ENCODE measurements around the gene LRSAM1.

The LRSAM1 gene

GRCh38 chr9:127516835-127517607 lies 65.7 kb downstream of the LRSAM1 start:
- DNase-seq (ENCODE audit: extremely low read depth, insufficient read length): no peak
- Histone ChIP-seq H3K4me3 (replicated peaks; ENCODE audit: low read depth, low read length) (no peak overlapping the region), H3K27me3 (replicated peaks; ENCODE audit: control insufficient read depth, insufficient read depth, low read length) (no peaks in the 10 kb centered on the region), H3K36me3 (ENCODE audit: control insufficient read depth, insufficient read depth, low read length) (no peaks in the 10 kb centered on the region)
- TF ChIP-seq CTCF (IDR thresholded peaks at IDR 0.05; ENCODE audit: insufficient read depth, low read length, poor library complexity, severe bottlenecking): no peak

GRCh38 chr9:127517620-127518019 lies 66.3 kb downstream of the LRSAM1 start:
- no peak for TF ChIP-seq CTCF (IDR thresholded peaks at IDR 0.05; ENCODE audit: insufficient read depth, low read length, poor library complexity, severe bottlenecking)
- H3K36me3 ChIP-seq (ENCODE audit: control insufficient read depth, insufficient read depth, low read length): no peaks in the 10 kb centered on the region
- H3K4me3 ChIP-seq (replicated peaks; ENCODE audit: low read depth, low read length): no peak overlapping the region
- DNase-seq (ENCODE audit: extremely low read depth, insufficient read length): no peak
- no peaks in the 10 kb centered on the region for H3K27me3 ChIP-seq (replicated peaks; ENCODE audit: control insufficient read depth, insufficient read depth, low read length)

- DNase-seq (ENCODE audit: extremely low read depth, insufficient read length): no peak
Observed at GRCh38 chr9:127518091-127518856, 67.0 kb downstream of the LRSAM1 start.

GRCh38 chr9:127519301-127520166 lies 68.2 kb downstream of the LRSAM1 start:
- no peak for TF ChIP-seq CTCF (IDR thresholded peaks at IDR 0.05; ENCODE audit: insufficient read depth, low read length, poor library complexity, severe bottlenecking)
- Histone ChIP-seq H3K4me3 (replicated peaks; ENCODE audit: low read depth, low read length) (no peak overlapping the region), H3K27me3 (replicated peaks; ENCODE audit: control insufficient read depth, insufficient read depth, low read length) (no peaks in the 10 kb centered on the region), H3K36me3 (ENCODE audit: control insufficient read depth, insufficient read depth, low read length) (no peaks in the 10 kb centered on the region)
- DNase-seq (ENCODE audit: extremely low read depth, insufficient read length): no peak

More at GRCh38 chr9:127518091-127518856, 67.0 kb downstream of the LRSAM1 start:
- Histone ChIP-seq H3K4me3 (replicated peaks; ENCODE audit: low read depth, low read length) (no peak overlapping the region), H3K27me3 (replicated peaks; ENCODE audit: control insufficient read depth, insufficient read depth, low read length) (no peaks in the 10 kb centered on the region), H3K36me3 (ENCODE audit: control insufficient read depth, insufficient read depth, low read length) (no peaks in the 10 kb centered on the region)
- no peak for TF ChIP-seq CTCF (IDR thresholded peaks at IDR 0.05; ENCODE audit: insufficient read depth, low read length, poor library complexity, severe bottlenecking)

- H3K27me3 ChIP-seq (replicated peaks; ENCODE audit: control insufficient read depth, insufficient read depth, low read length): no peaks in the 10 kb centered on the region
- TF ChIP-seq CTCF (IDR thresholded peaks at IDR 0.05; ENCODE audit: insufficient read depth, low read length, poor library complexity, severe bottlenecking): no peak
- DNase-seq (ENCODE audit: extremely low read depth, insufficient read length): no peak
- H3K36me3 ChIP-seq (ENCODE audit: control insufficient read depth, insufficient read depth, low read length): no peaks in the 10 kb centered on the region
- no peak overlapping the region for H3K4me3 ChIP-seq (replicated peaks; ENCODE audit: low read depth, low read length)
Observed at GRCh38 chr9:127520941-127521918, 69.9 kb downstream of the LRSAM1 start.

All from GM06990 (cell line).